HuH-7 (cell line): ENCODE results near the gene SOX13.

Experiments
- DNase-seq: peaks from one replicate; pipeline ENCODE4 v3.0.0; 2011; ENCODE audit warnings: low spot score

The SOX13 gene

GRCh38 chr1:204108312-204109141 is 35.6 kb downstream of the SOX13 start:
- DNase-seq, result no peak

- DNase-seq, result no peak
Measured at GRCh38 chr1:204110894-204111633, 38.1 kb downstream of the SOX13 start.

- no peak for DNase-seq
Measured at GRCh38 chr1:204112876-204113730, 40.2 kb downstream of the SOX13 start.

DNA sequence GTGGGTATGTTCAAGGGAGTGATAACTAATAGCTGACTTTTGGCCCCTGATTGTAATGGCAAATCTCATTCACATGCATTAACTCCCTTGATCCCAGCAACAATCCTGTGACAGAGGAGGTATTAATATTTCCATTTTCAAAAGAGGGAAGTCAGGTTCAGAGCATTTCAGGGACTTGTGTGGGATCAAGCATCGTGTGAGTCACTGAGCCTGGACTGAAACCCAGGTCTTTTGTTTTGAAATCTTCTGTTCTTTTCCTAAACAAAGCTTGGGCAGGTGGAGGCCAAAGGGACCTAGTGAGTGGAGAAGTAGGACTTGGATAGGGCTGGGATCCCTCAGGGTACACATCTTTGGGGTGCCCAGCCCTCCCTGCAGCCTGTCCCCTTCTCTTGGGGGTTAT is 41.0 kb downstream of the SOX13 start:
- no peak for DNase-seq

DNA sequence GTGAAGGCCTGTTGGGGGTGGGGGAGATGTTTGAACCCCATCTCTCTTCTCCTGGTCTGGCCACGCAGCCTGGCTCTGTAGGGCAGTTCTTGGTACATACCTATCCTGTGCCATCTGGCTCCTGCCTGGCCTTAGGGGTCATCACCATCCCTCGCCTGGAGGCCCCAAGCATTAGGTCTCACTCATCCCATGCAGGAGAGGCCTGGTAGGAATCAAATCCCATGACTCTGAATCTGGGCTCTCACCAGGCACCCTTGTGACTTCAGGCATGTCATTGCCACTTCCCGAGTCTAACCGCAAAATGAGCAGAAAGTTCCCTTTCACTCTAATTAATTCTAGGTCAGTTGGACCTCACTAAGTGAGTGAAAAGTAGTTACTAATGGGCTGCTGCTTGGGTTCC is 41.7 kb downstream of the SOX13 start:
- no peak for DNase-seq

GRCh38 chr1:204115116-204115515 is 42.2 kb downstream of the SOX13 start:
- DNase-seq, result no peak

DNA sequence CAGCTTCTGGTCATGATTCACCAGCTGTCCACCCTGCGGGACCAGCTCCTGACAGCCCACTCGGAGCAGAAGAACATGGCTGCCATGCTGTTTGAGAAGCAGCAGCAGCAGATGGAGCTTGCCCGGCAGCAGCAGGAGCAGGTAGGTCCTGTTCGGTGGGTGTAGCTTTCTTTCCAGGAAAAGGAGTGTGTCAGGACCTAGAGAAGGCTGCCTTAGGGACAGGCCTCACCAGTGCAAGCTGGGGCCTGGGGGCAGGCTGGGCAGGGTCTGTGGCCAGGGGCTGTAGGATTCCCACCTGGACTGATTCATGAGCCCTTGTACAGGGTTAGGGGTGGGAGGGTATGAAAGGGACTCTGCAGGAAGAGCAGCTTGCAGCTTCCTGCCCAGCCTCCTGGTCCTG is 43.6 kb downstream of the SOX13 start:
- DNase-seq, result no peak

- no peak for DNase-seq
Measured at GRCh38 chr1:204121840-204122555, 49.1 kb downstream of the SOX13 start.

DNA sequence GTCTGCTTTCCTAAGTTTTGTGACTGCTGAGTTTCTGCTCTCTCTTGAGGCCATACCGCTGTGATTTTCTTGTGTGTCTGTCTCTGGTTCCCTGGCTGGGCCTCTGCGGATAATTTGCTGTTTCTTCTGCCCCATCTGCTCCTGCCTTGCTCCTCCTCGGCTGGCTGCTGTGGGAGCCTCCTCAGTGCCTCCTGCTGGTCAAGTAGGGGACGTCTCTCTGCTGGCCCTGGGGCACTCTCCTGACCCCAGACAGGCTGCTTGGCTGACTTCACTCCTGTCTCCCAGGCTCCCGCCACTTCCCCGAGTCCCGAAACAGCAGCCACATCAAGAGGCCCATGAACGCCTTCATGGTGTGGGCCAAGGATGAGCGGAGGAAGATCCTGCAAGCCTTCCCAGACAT is 50.5 kb downstream of the SOX13 start:
- peak; percentile 44 for DNase-seq

DNA sequence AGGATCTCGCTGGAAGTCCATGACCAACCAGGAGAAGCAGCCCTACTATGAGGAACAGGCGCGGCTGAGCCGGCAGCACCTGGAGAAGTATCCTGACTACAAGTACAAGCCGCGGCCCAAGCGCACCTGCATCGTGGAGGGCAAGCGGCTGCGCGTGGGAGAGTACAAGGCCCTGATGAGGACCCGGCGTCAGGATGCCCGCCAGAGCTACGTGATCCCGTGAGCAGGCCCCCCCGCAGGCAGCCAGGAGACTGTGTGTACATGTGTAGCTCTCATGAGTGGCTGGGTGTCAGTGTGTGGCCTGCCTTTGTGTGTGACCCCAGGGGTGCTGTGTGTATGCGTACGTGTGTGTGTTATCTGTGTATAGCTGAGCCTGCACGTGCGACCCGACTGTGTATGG is 51.7 kb downstream of the SOX13 start:
- DNase-seq, result no peak

GRCh38 chr1:204125759-204126351 is 52.9 kb downstream of the SOX13 start:
- DNase-seq, result no peak

DNA sequence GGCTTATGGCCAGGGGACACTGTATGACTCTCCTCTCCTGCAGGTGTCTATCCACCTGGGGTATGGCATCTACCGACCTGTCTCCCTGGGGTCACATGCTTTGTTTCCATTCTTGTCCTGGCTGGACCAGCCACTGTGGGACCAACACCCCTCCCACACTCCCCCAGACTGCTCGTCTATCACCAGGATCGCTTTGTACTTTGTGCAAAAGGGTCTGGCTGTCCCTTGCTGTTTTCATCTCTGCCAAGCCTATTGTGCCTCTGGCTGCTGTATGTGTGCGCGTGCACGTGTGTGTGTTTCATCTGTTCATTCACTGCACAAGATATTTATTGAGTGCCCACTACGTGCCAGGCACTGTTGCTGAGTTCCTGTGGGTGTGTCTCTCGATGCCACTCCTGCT is 53.5 kb downstream of the SOX13 start:
- no peak for DNase-seq

GRCh38 chr1:204126956-204127355 is 54.0 kb downstream of the SOX13 start:
- no peak for DNase-seq

GRCh38 chr1:204127597-204128242 is 54.8 kb downstream of the SOX13 start:
- peak; percentile 84 for DNase-seq

DNA sequence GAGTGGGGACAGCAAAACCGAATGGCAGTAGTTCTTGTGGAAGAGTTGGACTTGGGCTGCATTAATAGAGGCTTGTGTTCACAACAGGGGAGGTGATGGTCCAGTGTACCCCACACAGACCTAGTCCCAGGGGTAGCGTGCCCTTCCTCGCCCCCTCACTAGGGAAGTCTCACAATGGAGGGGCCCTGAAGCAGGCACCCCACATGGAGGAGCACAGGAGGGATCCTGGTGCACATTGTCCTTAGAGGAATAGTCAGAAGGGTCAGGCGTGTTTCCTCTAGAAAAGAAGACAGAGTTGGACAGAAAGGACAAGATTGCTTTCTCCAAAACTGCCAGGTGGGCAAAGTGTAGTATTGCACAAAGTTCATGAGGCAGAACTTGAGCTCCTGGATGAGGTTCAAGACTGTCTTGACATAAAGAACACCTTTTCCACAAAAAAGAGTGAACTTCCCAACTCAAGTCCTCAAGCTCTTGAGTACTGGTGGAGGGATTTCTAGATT is 55.6 kb downstream of the SOX13 start:
- DNase-seq, result no peak

DNA sequence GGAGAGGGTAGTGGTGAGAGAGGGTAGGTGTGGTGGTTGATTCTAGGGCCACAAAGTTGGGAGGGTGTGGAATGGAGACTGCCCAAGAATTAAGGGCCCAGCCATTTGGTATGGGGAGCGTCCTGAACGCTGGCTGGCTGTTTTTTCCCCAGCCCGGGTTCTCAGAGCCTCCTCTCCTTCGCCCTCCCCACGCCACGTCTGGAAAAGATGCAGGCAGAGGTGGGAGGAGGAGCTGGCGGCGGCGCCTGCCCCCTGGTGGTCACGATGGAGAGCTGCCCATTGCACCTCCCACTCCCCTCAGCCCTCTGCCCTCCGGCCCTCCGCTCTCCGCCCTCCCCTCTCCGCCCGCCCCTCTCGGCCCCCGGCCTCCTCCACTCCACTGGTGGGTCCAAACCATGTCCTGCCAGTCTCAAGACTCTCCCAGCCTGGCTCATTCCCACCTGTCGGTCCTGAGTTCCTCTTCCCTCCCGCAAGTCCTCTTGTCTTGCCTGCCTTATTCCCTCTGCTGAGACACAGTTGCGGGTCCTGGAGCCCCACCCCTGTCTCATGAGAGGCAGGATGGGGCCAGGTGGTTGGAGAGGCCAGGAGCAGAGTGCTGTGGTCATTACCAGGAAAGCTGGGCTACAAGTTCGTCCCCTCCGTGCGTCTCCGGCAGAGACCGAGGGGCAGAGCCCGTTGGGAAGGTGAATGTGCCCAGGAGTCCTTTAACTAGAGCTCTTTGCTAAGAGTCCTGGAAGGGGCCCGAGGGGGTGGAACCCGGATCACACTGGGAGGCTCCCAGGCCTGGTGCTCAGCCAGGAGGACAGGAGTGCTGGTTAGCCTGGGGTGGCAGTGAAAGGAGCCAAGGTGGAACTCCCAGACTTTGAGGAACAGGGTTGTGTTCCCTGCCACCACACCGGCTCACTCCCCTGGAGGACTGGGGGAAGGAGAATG is 56.3 kb downstream of the SOX13 start:
- DNase-seq, result peak; percentile 96

DNA sequence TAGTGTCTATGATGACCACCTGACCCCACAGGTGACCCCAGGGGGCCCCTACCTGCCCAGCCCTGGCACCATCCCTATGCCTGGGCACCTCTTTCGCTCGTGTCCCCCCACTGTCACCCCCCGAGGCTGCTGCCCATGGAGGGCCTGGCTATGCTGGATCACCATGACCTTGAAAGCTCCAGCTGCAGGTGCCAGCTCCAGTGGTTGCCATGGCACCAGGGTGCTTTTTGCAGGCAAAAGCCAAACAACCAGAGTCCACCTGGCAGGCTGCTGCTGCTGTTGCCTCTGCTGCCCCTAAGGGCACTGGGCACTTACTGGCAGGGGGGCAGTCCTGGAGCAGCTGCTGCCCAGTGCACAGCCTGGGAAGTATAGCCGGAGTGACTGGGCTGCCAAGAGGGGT is 57.3 kb downstream of the SOX13 start:
- no peak for DNase-seq

- no peak for DNase-seq
Measured at GRCh38 chr1:204130981-204131892, 58.3 kb downstream of the SOX13 start.

DNA sequence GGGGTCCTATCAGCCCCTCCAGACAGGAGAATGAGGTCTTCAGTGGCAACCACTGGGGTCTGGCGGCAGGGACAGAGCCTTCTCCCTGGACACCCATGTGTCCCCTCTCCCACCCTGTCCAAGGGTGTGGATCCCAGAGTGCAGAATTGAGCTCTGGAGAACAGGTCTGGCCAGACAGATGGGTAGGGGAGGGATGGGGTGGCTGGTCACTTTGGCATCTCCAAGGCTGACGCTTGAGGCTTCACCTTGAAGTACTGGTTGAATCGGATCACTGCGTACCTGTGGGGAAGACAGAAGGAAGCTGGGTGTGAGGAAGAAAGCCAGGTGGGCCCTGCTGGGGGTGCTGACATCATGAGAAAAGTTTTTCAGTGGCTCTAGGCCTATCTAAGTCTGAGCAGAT is 59.1 kb downstream of the SOX13 start:
- DNase-seq, result no peak
